IPS-20b (cell line): ENCODE measurements around the gene GLP1R.

Source experiments
- H3K27ac ChIP-seq: one replicate; pipeline ENCODE4 v1.5.1; 2013; ENCODE audit warnings: low read length
- H3K27me3 ChIP-seq: 2 replicates; pipeline ENCODE4 v1.6.1; 2013; ENCODE audit warnings: mild to moderate bottlenecking, low read length, inconsistent platforms; ENCODE audit not compliant: insufficient read depth
- H3K36me3 ChIP-seq: 2 replicates; pipeline ENCODE4 v1.6.1; 2013; ENCODE audit warnings: low read depth, mild to moderate bottlenecking, inconsistent platforms, low read length, moderate library complexity; ENCODE audit not compliant: insufficient read depth
- H3K4me1 ChIP-seq: 2 replicates; pipeline ENCODE4 v1.6.1; 2013; ENCODE audit warnings: mild to moderate bottlenecking, control low read depth, inconsistent platforms, low read length, moderate library complexity; ENCODE audit not compliant: insufficient read depth
- H3K4me3 ChIP-seq: 2 replicates; pipeline ENCODE4 v1.5.1; 2013; ENCODE audit warnings: mild to moderate bottlenecking, low read length, inconsistent platforms
- H3K9ac ChIP-seq: 2 replicates; pipeline ENCODE4 v1.6.1; 2013; ENCODE audit warnings: low read depth, mild to moderate bottlenecking, inconsistent platforms, low read length, moderate library complexity
- H3K9me3 ChIP-seq: 2 replicates; pipeline ENCODE4 v1.6.1; 2013; ENCODE audit warnings: mild to moderate bottlenecking, low read depth, low read length, inconsistent platforms; ENCODE audit not compliant: insufficient read depth

The GLP1R gene

GRCh38 chr6:39093149-39093708 lies 44.6 kb downstream of the GLP1R start:
- H3K36me3 ChIP-seq, result no peaks in the 10 kb centered on the region
- H3K9me3 ChIP-seq, result no peaks in the 10 kb centered on the region
- no peak overlapping the region for H3K4me3 ChIP-seq
- H3K27ac ChIP-seq, result no peak overlapping the region
- H3K27me3 ChIP-seq, result no peaks in the 10 kb centered on the region
- no peak overlapping the region for H3K9ac ChIP-seq
- peaks cover 22% of the 10 kb centered on the region; the same call in 1 of the 2 replicates for H3K4me1 ChIP-seq

GRCh38 chr6:39095578-39095977 lies 47.0 kb downstream of the GLP1R start:
- no peak overlapping the region for H3K9ac ChIP-seq
- H3K4me3 ChIP-seq, result no peak overlapping the region
- H3K27me3 ChIP-seq, result no peaks in the 10 kb centered on the region
- H3K4me1 ChIP-seq, result peaks cover 14% of the 10 kb centered on the region; the same call in 1 of the 2 replicates
- no peaks in the 10 kb centered on the region for H3K9me3 ChIP-seq
- no peaks in the 10 kb centered on the region for H3K36me3 ChIP-seq
- no peak overlapping the region for H3K27ac ChIP-seq

DNA sequence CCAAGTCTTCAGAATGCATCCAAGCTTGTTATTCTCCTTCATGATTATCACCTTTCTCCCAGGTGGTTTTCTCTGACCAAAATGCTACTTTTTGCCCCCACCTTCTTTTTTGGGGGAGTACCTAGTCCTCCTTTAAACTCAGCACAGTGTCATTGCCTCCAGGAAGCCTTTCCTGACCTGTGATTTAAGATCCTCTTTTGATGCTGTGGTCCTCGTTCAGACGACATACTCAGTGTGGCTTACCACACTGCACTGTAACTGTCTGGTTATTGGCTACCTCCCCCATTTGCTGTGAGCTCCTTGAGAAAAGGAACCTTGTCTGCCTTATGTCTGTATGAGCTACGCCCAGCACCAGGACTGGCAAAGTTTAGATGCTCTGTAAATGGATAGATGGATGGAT lies 51.8 kb downstream of the GLP1R start:
- H3K4me3 ChIP-seq, result no peak overlapping the region
- peaks cover 5% of the 10 kb centered on the region; the same call in 1 of the 2 replicates for H3K36me3 ChIP-seq
- no peaks in the 10 kb centered on the region for H3K9me3 ChIP-seq
- H3K27me3 ChIP-seq, result no peaks in the 10 kb centered on the region
- H3K9ac ChIP-seq, result no peak overlapping the region
- no peak overlapping the region for H3K27ac ChIP-seq
- H3K4me1 ChIP-seq, result peaks cover 10% of the 10 kb centered on the region; the same call in 1 of the 2 replicates

- no peaks in the 10 kb centered on the region for H3K9me3 ChIP-seq
- H3K4me1 ChIP-seq, result peaks cover 10% of the 10 kb centered on the region; the same call in 1 of the 2 replicates
- no peak overlapping the region for H3K4me3 ChIP-seq
- H3K27me3 ChIP-seq, result no peaks in the 10 kb centered on the region
- no peak overlapping the region for H3K27ac ChIP-seq
- H3K9ac ChIP-seq, result no peak overlapping the region
- H3K36me3 ChIP-seq, result peaks cover 7% of the 10 kb centered on the region; the same call in 1 of the 2 replicates
Observed at GRCh38 chr6:39102071-39102820, 53.7 kb downstream of the GLP1R start.

GRCh38 chr6:39102821-39103136 lies 54.2 kb downstream of the GLP1R start:
- Histone ChIP-seq H3K9me3 (no peaks in the 10 kb centered on the region), H3K27me3 (no peaks in the 10 kb centered on the region), H3K36me3 (peaks cover 7% of the 10 kb centered on the region; the same call in 1 of the 2 replicates), H3K27ac (no peak overlapping the region), H3K4me3 (no peak overlapping the region), H3K9ac (no peak overlapping the region), H3K4me1 (peaks cover 10% of the 10 kb centered on the region; the same call in 1 of the 2 replicates)

DNA sequence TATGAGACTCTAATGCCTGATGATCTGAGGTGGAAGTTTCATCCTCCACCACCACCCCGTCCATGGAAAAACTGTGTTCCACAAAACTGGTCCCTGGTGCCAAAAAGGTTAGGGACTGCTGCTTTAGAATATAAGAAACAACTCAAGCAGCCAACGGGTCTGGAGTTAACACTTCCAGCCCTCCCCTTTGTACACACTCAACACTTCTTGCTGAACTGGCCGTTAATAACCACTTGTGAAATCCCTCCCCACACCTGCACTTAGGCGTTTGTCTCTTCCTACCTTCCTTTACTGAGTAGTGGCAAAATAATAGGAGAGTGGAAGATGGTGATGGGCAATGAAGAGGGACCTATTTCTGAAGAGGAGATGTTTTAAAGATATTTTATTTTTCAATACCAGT lies 55.9 kb downstream of the GLP1R start:
- Histone ChIP-seq H3K9ac (no peak overlapping the region), H3K4me1 (peaks cover 10% of the 10 kb centered on the region; the same call in 1 of the 2 replicates), H3K27ac (no peak overlapping the region), H3K36me3 (peaks cover 15% of the 10 kb centered on the region), H3K4me3 (no peak overlapping the region), H3K9me3 (no peaks in the 10 kb centered on the region), H3K27me3 (no peaks in the 10 kb centered on the region)

DNA sequence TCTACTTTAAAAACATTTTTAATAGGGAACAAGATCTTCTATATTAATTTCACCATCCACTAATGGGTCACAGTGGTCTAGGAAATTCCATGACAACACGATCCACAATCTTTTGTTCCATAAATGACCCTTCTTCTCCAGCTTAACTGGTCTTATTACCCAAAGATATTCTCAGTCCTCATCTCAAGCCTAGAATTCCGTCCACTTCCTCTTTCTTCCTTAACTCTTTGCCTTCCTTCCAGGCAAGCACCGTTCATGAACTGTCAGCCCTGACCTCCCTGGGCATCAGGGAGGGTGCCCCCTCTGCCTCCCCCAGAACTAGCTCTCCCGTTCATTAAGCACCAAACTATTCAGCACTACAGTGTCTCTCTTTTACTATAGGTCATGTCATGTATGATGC lies 58.5 kb downstream of the GLP1R start:
- Histone ChIP-seq H3K27ac (no peak overlapping the region), H3K27me3 (no peaks in the 10 kb centered on the region), H3K4me1 (peaks cover 2% of the 10 kb centered on the region; the same call in 1 of the 2 replicates), H3K4me3 (no peak overlapping the region), H3K36me3 (peaks cover 25% of the 10 kb centered on the region), H3K9me3 (no peaks in the 10 kb centered on the region), H3K9ac (no peak overlapping the region)

DNA sequence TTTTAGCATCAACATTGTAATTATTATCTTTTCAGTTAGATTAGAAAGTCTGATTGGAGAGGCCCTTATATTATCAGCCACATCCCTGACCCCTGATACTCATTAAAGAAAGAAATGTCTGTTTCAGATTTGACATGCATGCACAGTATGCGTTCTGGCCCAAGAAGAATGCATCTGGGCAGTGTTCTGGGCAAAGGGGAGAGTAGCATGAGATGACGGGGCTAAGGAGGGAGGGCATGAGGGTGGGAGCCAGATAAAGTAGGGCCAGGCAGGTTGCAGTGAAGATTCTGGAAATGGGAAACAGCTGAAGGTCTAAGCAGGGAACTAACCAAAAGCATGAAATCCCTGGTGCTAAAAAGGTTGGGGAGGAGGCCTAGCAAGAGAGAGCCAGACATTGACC lies 59.1 kb downstream of the GLP1R start:
- Histone ChIP-seq H3K4me3 (no peak overlapping the region), H3K4me1 (no peaks in the 10 kb centered on the region), H3K27ac (no peak overlapping the region), H3K9ac (no peak overlapping the region), H3K36me3 (peaks cover 25% of the 10 kb centered on the region), H3K9me3 (no peaks in the 10 kb centered on the region), H3K27me3 (no peaks in the 10 kb centered on the region)

DNA sequence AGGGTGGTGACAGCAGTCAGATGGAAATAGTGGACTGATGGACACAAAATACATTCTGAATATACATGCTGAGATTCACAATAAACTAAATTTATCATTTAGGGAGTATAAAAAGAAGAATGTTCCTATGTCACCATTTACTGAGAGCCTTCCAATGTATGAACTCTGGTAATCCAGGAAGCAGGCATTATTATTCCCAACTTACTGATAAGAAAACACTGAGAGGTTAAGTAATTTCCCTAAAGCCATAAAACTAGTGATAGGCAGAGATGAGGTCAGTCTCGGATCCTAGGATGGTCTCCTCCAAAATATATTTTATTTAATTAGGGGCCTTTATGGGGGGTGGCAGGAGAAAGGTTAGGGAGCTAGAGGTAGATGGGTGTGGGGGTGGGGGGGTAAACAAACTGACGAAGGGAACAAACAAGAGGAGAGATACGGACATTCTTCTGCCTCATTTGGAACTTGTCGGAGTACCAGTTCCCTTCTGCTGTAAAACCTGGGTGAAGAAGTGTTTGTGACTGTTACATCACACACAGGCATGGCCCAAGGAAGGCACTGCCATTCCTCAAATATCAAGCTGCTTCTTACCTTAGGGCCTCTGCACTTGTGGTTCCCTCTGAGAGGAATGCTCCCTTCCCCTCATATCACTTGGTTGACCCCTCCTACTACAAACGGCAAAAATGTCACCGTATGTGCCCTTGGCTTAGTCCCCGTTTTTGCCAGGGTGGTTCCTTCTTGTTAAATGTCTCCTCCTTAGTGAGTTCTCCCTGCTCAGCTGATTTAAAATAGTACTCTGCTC lies 59.7 kb downstream of the GLP1R start:
- Histone ChIP-seq H3K9me3 (no peaks in the 10 kb centered on the region), H3K9ac (no peak overlapping the region), H3K27ac (no peak overlapping the region), H3K4me3 (no peak overlapping the region), H3K4me1 (no peaks in the 10 kb centered on the region), H3K27me3 (no peaks in the 10 kb centered on the region), H3K36me3 (peaks cover 25% of the 10 kb centered on the region)

DNA sequence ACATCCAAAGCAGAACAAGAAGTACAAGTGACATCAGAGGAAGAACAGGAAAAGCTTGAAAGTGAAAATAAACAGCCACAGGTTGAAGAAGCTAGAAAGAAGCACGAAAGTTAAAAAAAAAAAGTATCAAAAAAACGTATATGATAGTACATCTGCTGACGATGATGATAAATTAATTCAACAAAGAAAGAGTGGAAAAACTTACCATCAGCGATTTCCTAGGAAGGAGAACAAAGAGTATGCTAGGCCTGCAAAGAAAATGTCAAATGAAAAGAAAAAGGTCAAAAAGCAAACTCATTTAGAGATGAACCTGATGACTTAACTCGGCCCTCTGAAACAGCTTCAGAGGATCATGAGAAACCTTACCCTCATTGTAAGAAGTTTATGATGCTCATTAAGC lies 62.7 kb downstream of the GLP1R start:
- H3K27ac ChIP-seq, result no peak overlapping the region
- peaks cover 7% of the 10 kb centered on the region; the same call in 1 of the 2 replicates for H3K4me1 ChIP-seq
- H3K9ac ChIP-seq, result no peak overlapping the region
- H3K4me3 ChIP-seq, result no peak overlapping the region
- peaks cover 7% of the 10 kb centered on the region; the same call in 1 of the 2 replicates for H3K27me3 ChIP-seq
- H3K9me3 ChIP-seq, result no peaks in the 10 kb centered on the region
- peaks cover 18% of the 10 kb centered on the region for H3K36me3 ChIP-seq

DNA sequence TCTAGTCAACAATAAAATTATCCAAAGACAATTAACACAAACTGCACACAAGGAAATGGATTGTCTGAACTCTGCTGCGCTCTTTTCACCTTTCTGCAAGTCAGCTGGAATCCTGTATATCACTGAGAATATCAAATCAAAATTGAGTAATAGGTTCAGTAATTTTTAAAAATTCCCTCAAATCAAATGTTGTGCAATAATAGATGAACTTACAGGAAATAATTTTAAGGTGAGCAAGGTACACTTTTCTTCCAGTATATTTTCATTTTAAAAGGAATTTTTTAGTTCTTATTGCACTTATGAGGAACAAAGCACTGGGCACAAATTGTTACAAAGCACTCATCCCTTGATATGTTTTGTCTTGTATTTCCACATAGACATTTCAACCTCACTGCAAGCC lies 65.2 kb downstream of the GLP1R start:
- no peaks in the 10 kb centered on the region for H3K9me3 ChIP-seq
- H3K27me3 ChIP-seq, result peaks cover 7% of the 10 kb centered on the region
- peak overlapping the region; percentile 81 for H3K4me3 ChIP-seq
- peak overlapping the region; percentile 83; the same call in 1 of the 2 replicates for H3K9ac ChIP-seq
- H3K36me3 ChIP-seq, result peaks cover 18% of the 10 kb centered on the region
- H3K27ac ChIP-seq, result no peak overlapping the region
- peaks cover 7% of the 10 kb centered on the region; the same call in 1 of the 2 replicates for H3K4me1 ChIP-seq
